Measurements from ENCODE around the gene CARD14. TPM values are rescaled to one million over a fixed set of nuclear protein-coding genes. Genes with fewer than 3 reads are reported as not detected.

CARD14 gene
- polyA plus RNA-seq, 3 donors: 0.11 to 0.27 (median 0.16) TPM

DNA sequence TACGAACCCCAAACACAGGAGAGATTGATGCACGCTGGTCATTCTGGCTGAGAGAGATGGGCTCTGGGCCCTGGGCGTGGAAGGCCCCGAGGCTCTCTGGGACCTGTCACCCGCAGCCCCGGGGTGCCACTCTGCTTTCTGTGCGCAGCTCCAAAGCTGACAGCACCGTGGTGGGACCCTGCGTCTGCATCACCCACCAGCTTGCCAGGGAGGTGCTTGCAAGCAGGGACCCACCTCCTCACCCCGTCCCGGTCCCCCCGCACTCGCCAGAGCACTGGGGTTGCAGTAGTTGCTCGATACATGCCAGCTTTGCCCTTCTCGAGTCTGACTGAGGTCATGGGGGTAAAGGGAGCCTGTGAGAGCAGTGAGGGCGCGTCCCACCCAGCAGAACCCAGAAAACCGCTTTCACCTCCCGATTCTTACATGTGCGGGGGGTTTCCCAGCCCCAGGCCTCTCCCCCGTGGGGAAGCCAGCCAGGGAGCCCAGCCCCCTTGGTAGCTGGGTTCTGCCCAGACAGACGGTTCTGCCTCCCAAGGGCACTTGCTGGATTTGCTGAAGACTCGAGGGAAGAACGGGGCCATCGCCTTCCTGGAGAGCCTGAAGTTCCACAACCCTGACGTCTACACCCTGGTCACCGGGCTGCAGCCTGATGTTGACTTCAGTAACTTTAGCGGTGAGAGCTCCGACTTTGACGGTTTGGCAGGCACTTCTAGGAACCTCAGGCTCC lies 12.5 kb downstream of the CARD14 start:
- no peak overlapping the region for H2AFZ ChIP-seq (ENCODE audit: insufficient read depth, low read depth, low read length, poor library complexity, severe bottlenecking)
- WGBS (ENCODE audit: insufficient coverage): 93% methylated on average over 26 of the region's 30 CpGs

DNA sequence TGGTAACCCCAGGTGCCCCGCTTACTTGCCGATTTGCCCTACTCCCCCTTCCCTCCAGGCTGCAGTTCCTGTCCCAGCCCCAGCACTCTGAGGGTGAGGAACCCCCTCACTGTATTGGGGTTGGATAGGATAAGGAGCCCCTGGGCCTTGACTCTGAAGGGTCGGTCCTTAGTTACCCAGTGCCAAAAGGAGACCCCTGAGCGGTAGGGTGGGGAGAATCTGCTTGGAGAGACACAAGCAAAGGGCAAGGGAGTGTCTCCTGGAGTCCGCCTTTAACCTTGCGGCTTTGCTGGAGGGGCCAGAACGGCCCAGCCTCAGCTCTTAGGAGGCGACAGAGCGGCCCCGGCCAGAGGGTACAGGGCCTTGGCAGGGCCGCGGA lies 13.0 kb downstream of the CARD14 start:
- no peak for DNase-seq
- H3K9me3 ChIP-seq (replicated peaks in 1 of 2; ENCODE audit: control insufficient read depth in 1 of 2, insufficient read depth in 1 of 2, low read length in 2 of 2): no peaks in the 10 kb centered on the region
- H3K27ac ChIP-seq (ENCODE audit: low read depth in 1 of 2, low read length in 2 of 2): no peak overlapping the region
- H3K4me3 ChIP-seq (replicated peaks in 1 of 3; ENCODE audit: low read depth in 2 of 3, low read length in 3 of 3): no peak overlapping the region
- H2AFZ ChIP-seq (ENCODE audit: insufficient read depth, low read depth, low read length, poor library complexity, severe bottlenecking): no peak overlapping the region
- TF ChIP-seq, protein P1, sequence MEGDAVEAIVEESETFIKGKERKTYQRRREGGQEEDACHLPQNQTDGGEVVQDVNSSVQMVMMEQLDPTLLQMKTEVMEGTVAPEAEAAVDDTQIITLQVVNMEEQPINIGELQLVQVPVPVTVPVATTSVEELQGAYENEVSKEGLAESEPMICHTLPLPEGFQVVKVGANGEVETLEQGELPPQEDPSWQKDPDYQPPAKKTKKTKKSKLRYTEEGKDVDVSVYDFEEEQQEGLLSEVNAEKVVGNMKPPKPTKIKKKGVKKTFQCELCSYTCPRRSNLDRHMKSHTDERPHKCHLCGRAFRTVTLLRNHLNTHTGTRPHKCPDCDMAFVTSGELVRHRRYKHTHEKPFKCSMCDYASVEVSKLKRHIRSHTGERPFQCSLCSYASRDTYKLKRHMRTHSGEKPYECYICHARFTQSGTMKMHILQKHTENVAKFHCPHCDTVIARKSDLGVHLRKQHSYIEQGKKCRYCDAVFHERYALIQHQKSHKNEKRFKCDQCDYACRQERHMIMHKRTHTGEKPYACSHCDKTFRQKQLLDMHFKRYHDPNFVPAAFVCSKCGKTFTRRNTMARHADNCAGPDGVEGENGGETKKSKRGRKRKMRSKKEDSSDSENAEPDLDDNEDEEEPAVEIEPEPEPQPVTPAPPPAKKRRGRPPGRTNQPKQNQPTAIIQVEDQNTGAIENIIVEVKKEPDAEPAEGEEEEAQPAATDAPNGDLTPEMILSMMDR (IDR thresholded peaks at IDR 0.05): no peak
- peaks cover 3 to 14% (median 9%) of the 10 kb centered on the region in 3 donors for H3K27me3 Mint-ChIP-seq (ENCODE audit: low read depth in 3 of 3)
- no peaks in the 10 kb centered on the region for H3K36me3 ChIP-seq (replicated peaks in 1 of 2; ENCODE audit: control insufficient read depth in 1 of 2, insufficient read depth in 2 of 2, low read length in 2 of 2)
- no peaks in the 10 kb centered on the region for H3K4me1 ChIP-seq (ENCODE audit: control insufficient read depth in 1 of 2, insufficient read depth in 2 of 2, low read length in 2 of 2)
- peaks cover 0 to 2% (median 0%) of the 10 kb centered on the region in 7 donors for H3K9me3 Mint-ChIP-seq
- H3K4me3 Mint-ChIP-seq: no peak overlapping the region
- H3K36me3 Mint-ChIP-seq: no peaks in the 10 kb centered on the region
- WGBS (ENCODE audit: insufficient coverage): 96% methylated on average over 8 of the region's 12 CpGs
- no peaks in the 10 kb centered on the region for H4K20me1 ChIP-seq (ENCODE audit: insufficient read depth, low read length)
- H3K27me3 ChIP-seq (ENCODE audit: control insufficient read depth in 2 of 2, insufficient read depth in 2 of 2, low read length in 2 of 2): no peaks in the 10 kb centered on the region
- H3K79me2 ChIP-seq (ENCODE audit: insufficient read depth, low read length): no peaks in the 10 kb centered on the region
- intact Hi-C loops (cut with micrococcal nuclease): no loop called here
- no peak overlapping the region for H3K4me2 ChIP-seq (replicated peaks; ENCODE audit: extremely low read depth, low read length, poor library complexity, severe bottlenecking)
- H3K27ac Mint-ChIP-seq: no peak overlapping the region
- no peak overlapping the region for H3K9ac ChIP-seq (ENCODE audit: insufficient read depth, low read length, poor library complexity, severe bottlenecking)
- no peaks in the 10 kb centered on the region for H3K4me1 Mint-ChIP-seq

More for the DNA sequence above, 12.5 kb downstream of the CARD14 start:
- Histone ChIP-seq H3K4me3 (replicated peaks in 1 of 3; ENCODE audit: low read depth in 2 of 3, low read length in 3 of 3) (no peak overlapping the region), H3K4me2 (replicated peaks; ENCODE audit: extremely low read depth, low read length, poor library complexity, severe bottlenecking) (no peak overlapping the region), H3K79me2 (ENCODE audit: insufficient read depth, low read length) (no peaks in the 10 kb centered on the region), H3K9ac (ENCODE audit: insufficient read depth, low read length, poor library complexity, severe bottlenecking) (no peak overlapping the region), H3K27ac (ENCODE audit: low read depth in 1 of 2, low read length in 2 of 2) (no peak overlapping the region), H4K20me1 (ENCODE audit: insufficient read depth, low read length) (no peaks in the 10 kb centered on the region), H3K9me3 (replicated peaks in 1 of 2; ENCODE audit: control insufficient read depth in 1 of 2, insufficient read depth in 1 of 2, low read length in 2 of 2) (no peaks in the 10 kb centered on the region), H3K4me1 (ENCODE audit: control insufficient read depth in 1 of 2, insufficient read depth in 2 of 2, low read length in 2 of 2) (no peaks in the 10 kb centered on the region), H3K36me3 (replicated peaks in 1 of 2; ENCODE audit: control insufficient read depth in 1 of 2, insufficient read depth in 2 of 2, low read length in 2 of 2) (no peaks in the 10 kb centered on the region), H3K27me3 (ENCODE audit: control insufficient read depth in 2 of 2, insufficient read depth in 2 of 2, low read length in 2 of 2) (no peaks in the 10 kb centered on the region)
- DNase-seq: no peak
- intact Hi-C loops (cut with micrococcal nuclease): no loop called here
- H3K27ac Mint-ChIP-seq: no peak overlapping the region
- H3K4me3 Mint-ChIP-seq: no peak overlapping the region
- no peaks in the 10 kb centered on the region for H3K36me3 Mint-ChIP-seq
- H3K9me3 Mint-ChIP-seq: peaks cover 0 to 2% (median 0%) of the 10 kb centered on the region in 7 donors
- TF ChIP-seq, protein P1 (IDR thresholded peaks at IDR 0.05): no peak
- H3K4me1 Mint-ChIP-seq: no peaks in the 10 kb centered on the region
- peaks cover 5 to 13% (median 8%) of the 10 kb centered on the region in 3 donors for H3K27me3 Mint-ChIP-seq (ENCODE audit: low read depth in 3 of 3)
